ENCODE results near the gene RANBP3. TPM values are rescaled to one million over a fixed set of nuclear protein-coding genes. Genes with fewer than 3 reads are reported as not detected.
A peak's percentile ranks its signal among the peaks of the same experiment; 100 is the strongest.

Gene RANBP3
- total RNA-seq, 2 experiments from 2014 or later, result 74.3 to 90.2 TPM

DNA sequence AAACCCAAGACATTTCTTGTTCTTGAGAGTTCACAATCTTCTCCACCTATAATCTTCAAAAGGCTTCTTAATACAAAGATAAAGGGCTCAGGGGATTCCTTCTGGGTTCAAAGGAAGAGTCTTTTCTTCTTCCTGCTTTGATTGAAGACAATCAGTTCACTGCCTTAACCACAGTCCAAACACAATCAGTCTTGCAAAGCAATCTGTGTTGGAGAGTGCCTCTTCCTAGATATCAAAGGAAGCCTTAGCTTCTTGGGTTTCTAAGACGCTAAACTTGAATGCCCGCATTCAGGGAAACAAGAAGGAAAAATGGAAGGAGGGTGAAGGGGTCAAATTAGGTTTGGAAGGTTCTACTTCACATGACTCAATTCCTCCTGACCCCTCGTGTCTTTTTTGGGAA, 27.2 kb downstream of the RANBP3 start:
- intact Hi-C loops (cut with micrococcal nuclease; ENCODE audit: unreplicated experiment), result loop anchor here (2.0 to 5.0 kb wide), 2 partner anchors 28 to 48 kb away; partner anchors contain the start of genes NDUFA11, RANBP3 and VMAC
- ChIA-PET POLR2A (interaction anchor here (0.9 to 1.8 kb wide), 3 partner anchors 8 to 47 kb away, joined by 3 to 7 read pairs (median 7); no protein-coding TSS in a partner anchor), CTCF (ENCODE audit: unreplicated experiment) (interaction anchor here (0.9 kb wide), 1 partner anchor 147 kb away, joined by 3 read pairs; no protein-coding TSS in a partner anchor)
- H3K36me3 ChIP-seq (ENCODE audit: insufficient read depth, low read length), result peaks cover 43% of the 10 kb centered on the region; the same call in 1 of the 2 replicates
- H3K4me1 ChIP-seq (ENCODE audit: insufficient read depth, low read length, poor library complexity, severe bottlenecking), result peaks cover 86% of the 10 kb centered on the region
- peak overlapping the region; percentile 80 for H3K4me2 ChIP-seq (ENCODE audit: low read length)
- no peak overlapping the region for H2AFZ ChIP-seq (ENCODE audit: low read length)
- TF ChIP-seq EZH2phosphoT487 (IDR thresholded peaks at IDR 0.05; ENCODE audit: borderline replicate concordance, low read depth, low read length), result no peak
- TF ChIP-seq, protein P1, sequence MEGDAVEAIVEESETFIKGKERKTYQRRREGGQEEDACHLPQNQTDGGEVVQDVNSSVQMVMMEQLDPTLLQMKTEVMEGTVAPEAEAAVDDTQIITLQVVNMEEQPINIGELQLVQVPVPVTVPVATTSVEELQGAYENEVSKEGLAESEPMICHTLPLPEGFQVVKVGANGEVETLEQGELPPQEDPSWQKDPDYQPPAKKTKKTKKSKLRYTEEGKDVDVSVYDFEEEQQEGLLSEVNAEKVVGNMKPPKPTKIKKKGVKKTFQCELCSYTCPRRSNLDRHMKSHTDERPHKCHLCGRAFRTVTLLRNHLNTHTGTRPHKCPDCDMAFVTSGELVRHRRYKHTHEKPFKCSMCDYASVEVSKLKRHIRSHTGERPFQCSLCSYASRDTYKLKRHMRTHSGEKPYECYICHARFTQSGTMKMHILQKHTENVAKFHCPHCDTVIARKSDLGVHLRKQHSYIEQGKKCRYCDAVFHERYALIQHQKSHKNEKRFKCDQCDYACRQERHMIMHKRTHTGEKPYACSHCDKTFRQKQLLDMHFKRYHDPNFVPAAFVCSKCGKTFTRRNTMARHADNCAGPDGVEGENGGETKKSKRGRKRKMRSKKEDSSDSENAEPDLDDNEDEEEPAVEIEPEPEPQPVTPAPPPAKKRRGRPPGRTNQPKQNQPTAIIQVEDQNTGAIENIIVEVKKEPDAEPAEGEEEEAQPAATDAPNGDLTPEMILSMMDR (conservative IDR thresholded peaks at IDR 0.05; ENCODE audit: low read length), result no peak
- H3K79me2 ChIP-seq (ENCODE audit: insufficient read depth, low read depth, low read length), result peaks cover 93% of the 10 kb centered on the region
- peak; percentile 34 for DNase-seq (ENCODE audit: low spot score)
- TSS peak; percentile 30 for BruUV-seq (replicated peaks)
- no peaks in the 10 kb centered on the region for H3K9me3 ChIP-seq (ENCODE audit: low read length)
- H3K4me3 ChIP-seq (ENCODE audit: low read depth, low read length, poor library complexity, severe bottlenecking), result peak overlapping the region; percentile 58
- H3K9me2 ChIP-seq (ENCODE audit: insufficient read depth, low read length), result no peaks in the 10 kb centered on the region
- H4K20me1 ChIP-seq (ENCODE audit: insufficient read depth, low read length), result no peaks in the 10 kb centered on the region
- peak overlapping the region; percentile 96 for H3K27ac ChIP-seq (ENCODE audit: low read depth, low read length, poor library complexity, severe bottlenecking)

DNA sequence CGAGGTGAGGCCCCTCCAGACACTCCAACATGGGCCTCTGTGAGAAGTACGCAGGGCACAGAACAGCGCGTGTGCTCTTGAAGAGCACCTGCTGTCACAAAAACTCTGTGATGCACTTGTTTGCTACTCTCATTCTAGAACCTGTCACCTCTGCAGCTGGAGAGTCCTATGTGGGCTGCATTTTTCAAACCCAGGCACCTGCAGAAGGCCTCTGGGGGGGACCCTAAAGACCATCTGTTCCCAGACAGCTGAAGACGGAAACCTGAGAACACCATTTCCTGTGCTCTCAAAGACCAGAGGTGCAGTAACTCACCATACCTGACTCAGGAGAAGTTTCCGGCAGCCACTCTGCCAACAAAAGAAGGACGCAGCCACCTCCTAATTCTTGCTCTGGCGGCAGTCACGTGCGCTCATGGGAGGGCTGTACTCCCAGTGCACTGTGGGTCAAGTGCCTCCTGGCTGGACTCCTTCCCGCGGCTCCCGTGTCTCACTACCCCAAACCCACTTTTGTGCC, 28.1 kb downstream of the RANBP3 start:
- Histone ChIP-seq H3K4me3 (ENCODE audit: low read depth, low read length, poor library complexity, severe bottlenecking) (peak overlapping the region; percentile 58), H3K4me1 (ENCODE audit: insufficient read depth, low read length, poor library complexity, severe bottlenecking) (peaks cover 77% of the 10 kb centered on the region), H3K79me2 (ENCODE audit: insufficient read depth, low read depth, low read length) (peaks cover 93% of the 10 kb centered on the region), H3K27ac (ENCODE audit: low read depth, low read length, poor library complexity, severe bottlenecking) (peak overlapping the region; percentile 96), H2AFZ (ENCODE audit: low read length) (no peak overlapping the region), H4K20me1 (ENCODE audit: insufficient read depth, low read length) (no peaks in the 10 kb centered on the region), H3K9me2 (ENCODE audit: insufficient read depth, low read length) (no peaks in the 10 kb centered on the region), H3K4me2 (ENCODE audit: low read length) (peak overlapping the region; percentile 80), H3K36me3 (ENCODE audit: insufficient read depth, low read length) (peaks cover 51% of the 10 kb centered on the region; the same call in 1 of the 2 replicates), H3K9me3 (ENCODE audit: low read length) (no peaks in the 10 kb centered on the region)
- ChIA-PET POLR2A (interaction anchor here (0.7 to 1.5 kb wide), 3 partner anchors 22 to 46 kb away, joined by 3 to 4 read pairs (median 3); partner anchors contain the start of gene NDUFA11), CTCF (ENCODE audit: unreplicated experiment) (no interaction called here)
- BruUV-seq (replicated peaks), result no TSS peak
- no peak for TF ChIP-seq EZH2phosphoT487 (IDR thresholded peaks at IDR 0.05; ENCODE audit: borderline replicate concordance, low read depth, low read length)
- TF ChIP-seq, protein P1 (conservative IDR thresholded peaks at IDR 0.05; ENCODE audit: low read length), result no peak
- DNase-seq (ENCODE audit: low spot score), result peak; percentile 95
- intact Hi-C loops (cut with micrococcal nuclease; ENCODE audit: unreplicated experiment), result loop anchor here (1.0 to 5.0 kb wide), 3 partner anchors 29 to 124 kb away; partner anchors contain the start of genes NDUFA11, RANBP3 and VMAC
